Activated naive CD4-positive, alpha-beta T cell treated with anti-CD3 and anti-CD28 coated beads, Interleukin-2, amount 10 ng/mL, durations not matched to agents 7 days and 5 days (primary cell): ENCODE data around the gene OR8B8.
"Not testable (repeated sequence)": the region's sequence is repeated elsewhere in the genome, so short reads cannot be mapped to it uniquely, and the experiment has no call there.

Experiments
- CTCF ChIA-PET: fragments of 350-600 bp; sonication (Branson Sonifier 250); formaldehyde crosslinking; loops from one replicate; lab custom pipeline; 2021; ENCODE audit warnings: antibody characterized with exemption; lab: Charles Lee
- DNase-seq: peaks from one replicate; pipeline ENCODE4 v3.0.0-alpha.2; 2020
- H3K27ac Mint-ChIP-seq: one replicate; pipeline ENCODE4 v1.8.0; 2021; ENCODE audit warnings: mild to moderate bottlenecking, moderate library complexity, mixed read lengths
- H3K27me3 Mint-ChIP-seq: one replicate; pipeline ENCODE4 v1.8.0; 2021; ENCODE audit warnings: mild to moderate bottlenecking, mixed read lengths
- H3K36me3 Mint-ChIP-seq: one replicate; pipeline ENCODE4 v1.8.0; 2021; ENCODE audit warnings: mixed read lengths
- H3K4me1 Mint-ChIP-seq: one replicate; pipeline ENCODE4 v1.8.0; 2021; ENCODE audit warnings: mixed read lengths
- H3K4me3 Mint-ChIP-seq: one replicate; pipeline ENCODE4 v1.8.0; 2021; ENCODE audit warnings: mild to moderate bottlenecking, moderate library complexity, mixed read lengths
- H3K9me3 Mint-ChIP-seq: one replicate; pipeline ENCODE4 v1.8.0; 2021; ENCODE audit warnings: mixed read lengths

The OR8B8 gene

GRCh38 chr11:124415356-124415923 is 30.1 kb downstream of the OR8B8 start:
- Mint-ChIP-seq H3K36me3 (no peaks in the 10 kb centered on the region), H3K9me3 (no peaks in the 10 kb centered on the region), H3K27me3 (peaks cover 3% of the 10 kb centered on the region), H3K27ac (no peak overlapping the region), H3K4me1 (no peaks in the 10 kb centered on the region), H3K4me3 (no peak overlapping the region)
- DNase-seq: no peak
- CTCF ChIA-PET: interaction anchor here (0.7 to 5.2 kb wide), 6 partner anchors 13 to 1891 kb away, joined by 3 to 27 read pairs (median 4); no protein-coding TSS in a partner anchor

GRCh38 chr11:124409906-124410305 is 35.6 kb downstream of the OR8B8 start:
- peaks cover 3% of the 10 kb centered on the region for H3K27me3 Mint-ChIP-seq
- DNase-seq: no peak
- CTCF ChIA-PET: interaction anchor here (0.7 kb wide), 1 partner anchor 254 kb away, joined by 3 read pairs; no protein-coding TSS in a partner anchor
- H3K9me3 Mint-ChIP-seq: no peaks in the 10 kb centered on the region
- no peaks in the 10 kb centered on the region for H3K36me3 Mint-ChIP-seq
- no peak overlapping the region for H3K27ac Mint-ChIP-seq
- no peak overlapping the region for H3K4me3 Mint-ChIP-seq
- no peaks in the 10 kb centered on the region for H3K4me1 Mint-ChIP-seq

- no peaks in the 10 kb centered on the region for H3K36me3 Mint-ChIP-seq
- H3K27me3 Mint-ChIP-seq: no peaks in the 10 kb centered on the region
- no peak overlapping the region for H3K4me3 Mint-ChIP-seq
- no peaks in the 10 kb centered on the region for H3K4me1 Mint-ChIP-seq
- no peaks in the 10 kb centered on the region for H3K9me3 Mint-ChIP-seq
- DNase-seq: no peak
- CTCF ChIA-PET: interaction anchor here (0.5 kb wide), 1 partner anchor 174 kb away, joined by 3 read pairs; no protein-coding TSS in a partner anchor
- no peak overlapping the region for H3K27ac Mint-ChIP-seq
These were observed 39.9 kb downstream of the OR8B8 start for GRCh38 chr11:124405581-124405980.

- CTCF ChIA-PET: interaction anchor here (3.1 kb wide), 1 partner anchor 12 kb away, joined by 27 read pairs; no protein-coding TSS in a partner anchor
- not testable (repeated sequence) for H3K27ac Mint-ChIP-seq, H3K27me3 Mint-ChIP-seq, H3K4me3 Mint-ChIP-seq, H3K4me1 Mint-ChIP-seq, H3K9me3 Mint-ChIP-seq, H3K36me3 Mint-ChIP-seq, DNase-seq
These were observed 42.3 kb downstream of the OR8B8 start for GRCh38 chr11:124403186-124403585.

- no peak overlapping the region for H3K27ac Mint-ChIP-seq
- CTCF ChIA-PET: interaction anchor here (0.6 to 3.1 kb wide), 13 partner anchors 9 to 435 kb away, joined by 3 to 27 read pairs (median 4); partner anchors contain the start of gene OR8B4
- no peaks in the 10 kb centered on the region for H3K9me3 Mint-ChIP-seq
- no peaks in the 10 kb centered on the region for H3K4me1 Mint-ChIP-seq
- peak; percentile 63 for DNase-seq
- H3K4me3 Mint-ChIP-seq: no peak overlapping the region
- H3K27me3 Mint-ChIP-seq: no peaks in the 10 kb centered on the region
- no peaks in the 10 kb centered on the region for H3K36me3 Mint-ChIP-seq
These were observed 43.1 kb downstream of the OR8B8 start for GRCh38 chr11:124402326-124402922.

- Mint-ChIP-seq H3K27ac (no peak within 1 kb of the TSS), H3K4me3 (no peak within 1 kb of the TSS), H3K27me3 (no peaks in the 10 kb centered on the region), H3K36me3 (no peaks in the 10 kb centered on the region), H3K4me1 (no peaks in the 10 kb centered on the region), H3K9me3 (no peaks in the 10 kb centered on the region)
- no peak for DNase-seq
- CTCF ChIA-PET: interaction anchor here (0.8 kb wide), 1 partner anchor 395 kb away, joined by 3 read pairs; no protein-coding TSS in a partner anchor
These were observed 46.6 kb downstream of the OR8B8 start, which contains the start of gene OR8B3 for GRCh38 chr11:124398924-124399323. OR8B3 (minus strand) TSS chr11:124399024; CDS start chr11:124397351, 1,673 bp downstream.

GRCh38 chr11:124396847-124397246 is 48.6 kb downstream of the OR8B8 start:
- H3K36me3 Mint-ChIP-seq, H3K4me1 Mint-ChIP-seq, DNase-seq, H3K4me3 Mint-ChIP-seq, CTCF ChIA-PET, H3K27me3 Mint-ChIP-seq, H3K9me3 Mint-ChIP-seq, H3K27ac Mint-ChIP-seq: not testable (repeated sequence)

- no peak overlapping the region for H3K27ac Mint-ChIP-seq
- H3K4me3 Mint-ChIP-seq: no peak overlapping the region
- H3K36me3 Mint-ChIP-seq: no peaks in the 10 kb centered on the region
- DNase-seq: no peak
- CTCF ChIA-PET: no interaction called here
- H3K27me3 Mint-ChIP-seq: no peaks in the 10 kb centered on the region
- H3K9me3 Mint-ChIP-seq: no peaks in the 10 kb centered on the region
- H3K4me1 Mint-ChIP-seq: no peaks in the 10 kb centered on the region
These were observed 51.1 kb downstream of the OR8B8 start for GRCh38 chr11:124394408-124394807.
